Lower leg skin (tissue), 4 donors: ENCODE data around the gene CATSPERB. TPM values are rescaled to one million over a fixed set of nuclear protein-coding genes. Genes with fewer than 3 reads are reported as not detected.
"Not testable (repeated sequence)": the region's sequence is repeated elsewhere in the genome, so short reads cannot be mapped to it uniquely, and the experiment has no call there.

ENCODE experiments used
- DNase-seq, 2 donors: peaks; one replicate each; pipeline ENCODE4 v3.0.0-alpha.2; 2019; ENCODE audit warnings: low spot score in 2 of 2
- H3K4me3 ChIP-seq: fragments of 200-600 bp; sonication (generic); 2 replicates; pipeline ENCODE4 v1.5.1; 2017; ENCODE audit warnings: mild to moderate bottlenecking, low read depth; ENCODE audit not compliant: poor library complexity, severe bottlenecking
- CTCF ChIP-seq, 3 donors: fragments of 450-650 bp; IDR thresholded peaks; one replicate each; pipeline ENCODE4 v1.5.1; 2016; ENCODE audit warnings: antibody characterized with exemption in 3 of 3, mild to moderate bottlenecking in 3 of 3, moderate library complexity in 2 of 3
- POLR2A ChIP-seq, 2 donors: fragments of 450-650 bp; IDR thresholded peaks; one replicate each; pipeline ENCODE4 v1.6.1; 2016 to 2017; ENCODE audit warnings: antibody characterized with exemption in 2 of 2, mild to moderate bottlenecking in 1 of 2, moderate library complexity in 1 of 2
- WGBS, 2 donors: methylation state at CpG; one replicate each; pipeline ENCODE4 v1.1.5; 2018; 5-methylcytosine and 5-hydroxymethylcytosine counted together
- intact Hi-C: fragments of 100-400 bp; cut with DNase I; formaldehyde crosslinking; loops from one replicate; pipeline ENCODE4 v1.15.0; 2023; ENCODE audit warnings: low total_unique reads
- total RNA-seq, 4 donors: library from RNA; depleted of rRNA; stranded (reverse); fragments of >200 nt; gene quantifications; one replicate each; pipeline ENCODE4 v1.1.0, GENCODE V29; 2016

The CATSPERB gene
- total RNA-seq, 4 donors from 2014 or later: 0.21 to 1.3 (median 0.44) TPM

GRCh38 chr14:91573894-91574837, 157.7 kb downstream of the CATSPERB start:
- intact Hi-C loops: loop anchor here (1.0 kb wide), 1 partner anchor 29 kb away; no protein-coding TSS in a partner anchor
- peak in 1 of 2 donors; percentile 18 for DNase-seq
- TF ChIP-seq POLR2A (IDR thresholded peaks at IDR 0.05) (no peak), CTCF (IDR thresholded peaks at IDR 0.05) (no peak)
- WGBS, 2 donors: 1% methylated on average over 42 to 49 of the region's 59 CpGs
- peak overlapping the region; percentile 20 for H3K4me3 ChIP-seq

GRCh38 chr14:91573528-91573893, 158.4 kb downstream of the CATSPERB start:
- intact Hi-C loops: no loop called here
- no peak overlapping the region for H3K4me3 ChIP-seq
- no peak for DNase-seq
- TF ChIP-seq CTCF (IDR thresholded peaks at IDR 0.05): no peak
- no peak for TF ChIP-seq POLR2A (IDR thresholded peaks at IDR 0.05)

- TF ChIP-seq CTCF (IDR thresholded peaks at IDR 0.05) (no peak), POLR2A (IDR thresholded peaks at IDR 0.05) (no peak)
- intact Hi-C loops: no loop called here
- H3K4me3 ChIP-seq: no peak overlapping the region
- WGBS, 2 donors: 52 to 64% methylated on average over 1 of the region's 1 CpG
- DNase-seq: no peak
These were observed 161.9 kb downstream of the CATSPERB start for GRCh38 chr14:91570021-91570420.

- TF ChIP-seq POLR2A (IDR thresholded peaks at IDR 0.05) (no peak), CTCF (IDR thresholded peaks at IDR 0.05) (no peak)
- intact Hi-C loops: no loop called here
- DNase-seq: no peak
- no peak overlapping the region for H3K4me3 ChIP-seq
These were observed 162.6 kb downstream of the CATSPERB start for GRCh38 chr14:91569301-91569700.

- WGBS, 2 donors: 79 to 91% methylated on average over 4 of the region's 4 CpGs
- DNase-seq: no peak
- intact Hi-C loops: no loop called here
- no peak overlapping the region for H3K4me3 ChIP-seq
- TF ChIP-seq CTCF (IDR thresholded peaks at IDR 0.05): no peak
These were observed 163.3 kb downstream of the CATSPERB start for GRCh38 chr14:91568626-91569025.

- WGBS, 2 donors: 51 to 75% methylated on average over 4 of the region's 4 CpGs
- H3K4me3 ChIP-seq, DNase-seq, intact Hi-C loops: not testable (repeated sequence)
These were observed 164.1 kb downstream of the CATSPERB start for GRCh38 chr14:91567827-91568226.
